Hindlimb muscle (tissue), 1 donor: ENCODE data around the gene SLC25A13. TPM values are rescaled to one million over a fixed set of nuclear protein-coding genes. Genes with fewer than 3 reads are reported as not detected.
"Not testable (repeated sequence)": the region's sequence is repeated elsewhere in the genome, so short reads cannot be mapped to it uniquely, and the experiment has no call there.

Experiments
- DNase-seq: peaks from one replicate; pipeline ENCODE4 v3.0.0-alpha.2; 2013
- polyA plus RNA-seq: library from polyadenylated mRNA; unstranded; fragments of 120-200 nt; gene quantifications from one replicate; pipeline ENCODE4 v1.2.1, GENCODE V29; 2013; ENCODE audit not compliant: insufficient read length

The SLC25A13 gene
- polyA plus RNA-seq, 1 donor = 13.2 TPM

DNA sequence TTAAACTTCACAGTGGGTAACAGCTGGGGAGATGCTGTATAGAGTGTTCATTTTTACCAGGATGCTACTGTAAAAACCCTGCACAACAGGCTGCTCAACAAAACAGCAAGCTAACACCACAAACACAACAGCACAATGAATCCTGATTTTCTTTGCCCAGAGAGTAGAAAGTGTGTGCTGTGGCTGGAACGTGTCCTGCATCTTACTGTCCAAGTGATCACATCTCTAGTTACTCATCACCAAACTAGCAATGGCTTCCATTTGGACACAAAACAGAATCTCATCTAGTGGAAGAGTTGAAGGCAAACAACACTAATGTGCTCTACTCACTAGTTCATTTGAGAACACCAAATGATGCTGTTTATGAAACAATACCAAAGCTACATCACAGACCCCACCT is 121.2 kb downstream of the SLC25A13 start:
- no peak for DNase-seq

DNA sequence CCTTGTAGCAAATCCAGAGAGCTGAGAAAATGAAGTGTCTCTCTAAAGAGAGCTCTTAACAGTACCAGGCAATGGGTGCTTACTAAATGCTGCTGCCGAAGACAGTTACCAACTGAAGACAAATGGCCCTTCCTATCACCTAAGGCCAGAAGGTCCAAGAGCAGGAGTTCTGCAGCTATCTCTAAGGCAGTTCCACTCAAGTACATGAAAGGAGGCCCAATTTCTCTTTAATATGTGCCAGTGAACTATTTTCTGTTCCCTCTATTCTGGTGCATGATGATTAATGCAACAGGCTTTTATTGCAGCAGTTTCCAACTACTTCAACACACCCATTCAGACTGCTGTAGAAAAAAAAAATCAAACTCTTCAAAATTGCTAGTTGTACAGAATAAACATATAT is 122.5 kb downstream of the SLC25A13 start:
- no peak for DNase-seq

DNA sequence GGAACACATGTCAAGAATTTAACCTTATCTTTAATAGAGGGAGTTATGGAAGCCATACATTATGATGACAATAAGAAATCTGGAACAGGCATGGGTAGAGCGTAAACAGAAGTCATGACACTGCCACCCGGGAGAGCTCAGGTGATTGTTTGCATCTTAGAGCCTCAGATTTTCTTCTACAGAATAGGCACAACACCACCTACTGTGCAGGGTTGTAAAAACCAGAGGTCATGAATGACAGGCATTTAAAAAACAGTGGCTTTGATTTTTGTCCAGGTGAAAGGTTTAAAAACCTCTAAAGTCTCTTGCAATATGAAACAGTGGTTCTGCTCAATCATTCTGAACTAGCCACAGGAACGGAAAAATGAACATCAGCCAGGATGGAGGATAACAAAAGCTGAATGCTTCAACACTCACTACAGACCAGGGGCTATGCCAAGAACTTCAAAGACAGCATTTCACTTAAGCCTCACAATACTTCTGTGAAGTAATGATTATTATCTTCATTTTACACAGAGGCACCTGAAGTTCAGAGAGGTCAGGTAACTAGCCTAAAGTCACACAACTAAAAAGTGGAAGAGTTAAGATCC is 123.8 kb downstream of the SLC25A13 start:
- no peak for DNase-seq

DNA sequence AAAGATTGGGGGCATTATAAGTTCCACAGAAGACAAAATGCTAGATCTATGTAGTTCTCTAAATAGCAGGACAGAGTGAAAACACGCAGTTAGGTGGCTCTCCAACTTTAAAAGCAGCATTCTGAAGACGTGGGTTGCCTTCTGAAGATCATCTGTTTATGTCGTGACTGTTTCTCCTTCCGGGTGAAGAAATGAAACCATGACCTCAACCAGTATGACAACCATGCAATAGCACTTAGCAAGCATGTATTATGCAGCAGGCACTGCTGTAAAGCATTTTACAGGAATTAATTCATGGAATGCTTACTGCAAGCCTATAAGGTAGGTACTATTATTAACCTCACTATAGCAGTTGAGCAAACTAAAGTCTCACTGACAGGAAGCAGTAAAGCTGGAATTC is 125.2 kb downstream of the SLC25A13 start:
- DNase-seq = no peak

DNA sequence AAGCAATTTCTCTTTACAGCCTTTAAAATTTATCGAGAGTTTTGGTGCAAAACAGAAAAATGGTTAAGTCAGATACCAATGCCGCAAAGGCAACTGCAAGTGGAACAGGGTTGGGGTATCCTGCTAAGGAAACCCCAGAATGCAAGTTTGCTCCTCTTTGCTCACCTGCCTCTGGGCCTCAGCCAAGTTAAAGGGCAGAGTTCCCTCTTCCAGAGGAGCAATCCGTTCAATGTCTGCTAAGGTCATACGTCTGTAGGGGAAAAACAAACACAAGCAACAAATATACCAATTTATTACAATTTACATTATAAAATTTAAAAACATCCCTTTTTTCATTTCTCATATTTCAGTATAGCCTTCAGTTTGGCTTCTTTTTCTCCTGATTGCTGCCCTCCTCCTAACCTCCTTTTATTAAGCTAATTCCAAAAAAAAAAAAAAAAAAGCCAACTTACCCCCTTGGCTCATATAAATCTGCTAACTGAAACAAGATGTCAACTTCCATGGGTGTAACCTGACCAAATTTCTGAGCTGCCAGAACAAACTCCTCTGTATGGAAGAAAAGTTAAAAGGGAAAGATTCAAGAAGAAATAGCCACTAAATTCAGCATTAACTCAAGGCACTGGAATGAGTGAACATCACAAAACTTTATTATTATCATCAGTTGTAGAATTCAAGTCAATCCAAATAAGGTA is 132.6 kb downstream of the SLC25A13 start:
- DNase-seq = no peak

DNA sequence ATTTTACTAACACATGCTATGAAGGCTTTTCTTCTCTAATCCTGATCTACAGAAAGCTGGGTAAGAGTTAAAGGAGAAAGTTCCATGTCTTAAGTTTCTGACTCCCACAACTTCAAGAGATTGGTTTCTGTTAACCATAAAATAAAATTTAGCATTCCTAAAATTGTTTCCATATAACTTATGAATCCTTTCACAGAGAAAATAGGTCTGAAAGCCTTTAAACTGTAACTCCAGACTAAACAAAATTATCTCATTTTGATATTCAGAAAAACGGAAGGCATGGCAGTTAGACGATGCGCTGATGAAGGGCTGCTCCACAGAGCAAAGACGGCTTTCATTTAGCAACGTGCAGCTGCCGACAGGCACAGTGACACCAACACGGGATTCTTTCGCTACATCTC is 133.3 kb downstream of the SLC25A13 start:
- DNase-seq = no peak

DNA sequence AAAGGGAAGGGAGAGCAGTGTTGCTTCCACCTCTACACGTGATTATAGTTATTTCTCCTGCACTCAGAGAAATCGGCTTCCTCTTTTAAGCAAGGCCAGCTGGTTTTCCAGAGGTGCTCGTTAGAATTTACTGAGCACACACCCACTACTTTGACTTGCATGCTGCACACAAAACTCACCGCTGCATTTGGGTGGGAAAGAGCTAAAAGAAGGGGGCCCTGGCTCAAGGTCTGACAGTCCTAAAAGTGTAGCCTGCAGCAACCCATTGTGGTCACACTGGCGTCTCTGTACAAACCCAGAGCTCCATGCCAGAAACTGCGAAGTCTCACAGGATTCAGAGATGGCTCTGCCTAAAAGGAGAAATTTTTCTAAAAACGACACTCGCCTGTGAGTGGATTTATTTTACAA is 133.7 kb downstream of the SLC25A13 start:
- no peak for DNase-seq

DNA sequence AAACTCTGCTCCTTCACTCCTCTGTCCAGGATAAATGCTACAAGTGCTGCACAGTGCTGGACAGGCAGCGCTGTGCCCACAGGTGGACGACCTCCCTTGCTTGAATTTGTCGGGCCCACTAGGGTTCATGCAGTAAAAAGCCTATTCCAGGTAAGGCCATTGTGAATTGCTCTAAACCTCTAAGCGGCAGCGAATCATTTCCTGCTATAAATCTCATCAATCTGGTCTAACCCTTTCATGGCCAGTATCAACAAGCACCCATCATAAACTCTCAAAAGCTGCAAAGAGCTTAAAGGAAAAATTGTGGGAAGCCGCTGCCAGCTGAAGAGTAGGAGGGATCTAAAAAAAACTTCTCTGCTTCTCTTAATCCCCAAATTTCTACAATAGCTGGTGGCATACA is 134.2 kb downstream of the SLC25A13 start:
- no peak for DNase-seq

DNA sequence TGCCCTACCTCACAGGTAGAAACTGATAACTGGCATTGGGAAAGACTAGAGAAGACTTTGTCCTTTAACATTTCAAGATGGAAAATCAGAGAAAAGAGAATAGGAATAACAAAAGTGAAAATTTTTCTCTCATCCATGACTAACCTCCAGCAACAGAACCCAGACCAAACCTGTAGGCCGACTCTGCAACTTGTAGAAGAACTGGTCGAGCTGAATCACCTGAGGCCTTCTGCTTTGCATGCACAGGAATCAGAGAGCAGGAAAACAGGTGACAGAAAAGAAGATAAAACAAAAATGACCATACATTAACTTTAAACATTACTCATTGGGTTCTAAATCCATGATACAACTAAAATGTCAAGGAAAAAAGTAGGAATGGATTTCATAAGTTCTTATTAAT is 137.1 kb downstream of the SLC25A13 start:
- DNase-seq = no peak

DNA sequence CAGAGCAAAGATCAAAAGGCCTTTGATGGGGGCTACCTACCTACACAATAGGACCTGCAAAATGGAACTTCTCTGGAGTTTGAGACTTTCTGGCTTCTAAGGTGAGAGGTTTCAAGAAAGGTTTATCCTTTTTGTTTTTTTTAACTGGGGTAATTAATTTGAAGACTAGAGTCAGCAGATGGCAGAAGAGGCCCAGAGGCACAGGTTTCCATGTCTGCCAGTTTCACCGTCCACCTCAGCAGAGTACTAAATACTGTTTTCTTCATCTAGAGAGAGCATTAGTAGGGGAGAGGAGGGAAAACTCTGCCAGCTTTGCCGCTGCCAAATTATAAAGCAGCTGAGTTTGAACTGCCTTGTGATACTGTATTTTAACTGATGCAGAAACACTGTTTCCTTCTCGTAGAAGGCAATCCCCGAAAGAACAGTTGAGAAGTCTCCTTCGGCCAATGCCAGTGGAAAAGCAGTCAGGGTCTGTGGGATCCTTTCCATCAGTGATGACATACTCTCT is 138.7 kb downstream of the SLC25A13 start:
- DNase-seq = peak; percentile 34

DNA sequence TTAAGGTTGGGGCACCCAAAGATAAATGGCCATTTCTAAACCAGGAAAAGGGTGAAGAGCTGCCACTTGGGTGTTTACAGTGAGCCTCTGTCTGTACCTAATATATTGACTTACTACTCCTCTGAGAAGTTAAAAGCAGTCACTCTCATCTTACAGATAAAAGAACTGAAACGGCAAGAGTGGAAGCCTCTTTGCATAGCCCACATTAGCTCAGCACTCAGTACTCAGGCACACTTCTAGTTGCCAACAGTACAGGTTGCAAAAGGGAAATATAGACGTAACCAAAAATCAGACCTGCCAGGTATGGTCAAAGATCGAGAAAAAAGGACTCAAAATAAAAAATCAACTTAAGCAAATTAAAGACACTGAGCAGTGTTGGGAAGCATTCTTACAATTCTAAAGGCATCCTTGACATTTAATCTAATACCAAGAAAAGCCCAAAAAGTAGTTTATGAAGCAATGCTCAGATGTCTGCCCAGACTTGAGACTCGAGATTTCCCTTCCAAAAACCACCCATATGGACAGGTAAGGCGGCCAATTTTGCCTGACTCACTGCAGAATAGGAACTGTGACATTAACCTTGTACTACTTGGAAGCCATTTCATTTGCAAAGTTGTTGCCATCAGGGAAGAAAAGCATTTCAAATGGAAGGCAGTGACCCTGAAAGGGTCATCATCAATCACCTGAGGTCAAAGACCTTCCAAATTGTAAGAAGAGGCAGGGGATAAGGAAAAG is 139.3 kb downstream of the SLC25A13 start:
- no peak for DNase-seq

DNA sequence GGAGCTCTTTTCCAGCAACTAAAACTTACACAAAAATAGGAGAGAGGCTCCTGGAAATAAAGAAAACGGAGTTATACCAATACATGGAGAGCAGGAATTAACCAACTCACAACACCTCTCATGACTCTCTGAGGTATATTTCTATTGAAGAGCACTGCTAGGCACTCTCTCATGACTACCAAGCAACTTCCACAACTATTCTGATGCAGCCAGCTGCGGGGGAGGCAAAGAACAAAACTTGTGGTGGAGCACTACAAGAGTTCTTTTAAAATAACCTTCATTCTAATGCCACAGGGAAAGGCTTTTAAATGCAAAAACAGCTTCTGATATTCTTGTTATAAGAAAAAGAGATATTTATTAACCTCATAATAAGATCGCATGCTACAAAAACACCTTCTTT is 140.7 kb downstream of the SLC25A13 start:
- no peak for DNase-seq

DNA sequence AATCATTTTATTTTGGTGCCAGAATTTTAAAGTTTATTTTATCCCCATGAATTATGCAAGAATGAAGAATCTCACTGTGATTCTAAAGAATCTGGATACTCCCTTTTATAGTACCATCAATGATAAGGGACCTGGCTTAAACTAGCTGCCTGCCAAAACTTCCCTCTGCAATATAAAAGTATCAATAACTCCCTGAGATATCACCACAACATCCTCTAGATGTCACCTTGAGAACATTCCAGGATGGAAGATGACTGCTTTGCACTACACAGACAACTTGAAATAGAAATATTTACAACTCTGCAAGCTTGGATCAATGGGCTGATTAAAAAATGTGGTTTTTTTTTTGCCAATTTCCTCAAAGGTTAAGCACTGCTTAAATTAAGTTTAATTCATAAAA is 142.1 kb downstream of the SLC25A13 start:
- DNase-seq = no peak

DNA sequence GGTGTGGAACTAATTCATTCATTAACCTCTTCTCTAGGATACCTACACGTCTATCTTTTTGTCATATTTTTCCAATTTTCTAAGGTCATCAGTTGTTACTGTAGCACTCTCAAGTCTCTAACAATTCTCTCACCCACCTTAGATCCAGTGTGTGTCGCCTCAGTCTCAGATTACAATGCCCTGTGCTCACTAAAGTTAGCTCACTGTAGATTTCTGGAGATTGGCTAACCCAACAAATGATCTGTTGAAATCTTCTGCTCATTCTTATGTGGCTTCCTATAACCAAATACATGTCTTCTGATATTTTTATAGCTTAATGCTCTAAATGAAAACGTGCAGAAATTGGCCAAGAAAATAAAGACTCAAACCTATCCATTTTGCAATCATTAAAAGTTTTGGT is 142.6 kb downstream of the SLC25A13 start:
- DNase-seq = no peak

DNA sequence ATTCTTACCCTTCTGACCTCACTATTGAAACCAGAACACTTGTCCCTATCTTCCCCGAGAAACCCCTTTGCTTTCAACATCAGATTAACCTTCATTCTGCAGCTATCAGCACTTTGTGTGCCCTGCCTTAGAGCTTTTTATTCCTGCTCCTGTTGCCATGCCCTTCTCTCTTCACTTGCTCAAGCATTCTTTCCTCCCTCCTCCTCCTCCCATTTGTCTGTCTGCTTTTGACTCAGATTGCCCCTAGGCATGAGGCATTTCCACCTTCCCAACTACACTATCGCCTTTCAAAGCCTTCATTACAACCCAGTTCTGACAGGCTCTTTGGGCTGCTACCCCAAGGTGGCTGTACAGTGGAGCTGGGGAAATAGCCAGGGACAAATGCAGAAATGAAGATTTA is 143.3 kb downstream of the SLC25A13 start:
- DNase-seq = no peak

DNA sequence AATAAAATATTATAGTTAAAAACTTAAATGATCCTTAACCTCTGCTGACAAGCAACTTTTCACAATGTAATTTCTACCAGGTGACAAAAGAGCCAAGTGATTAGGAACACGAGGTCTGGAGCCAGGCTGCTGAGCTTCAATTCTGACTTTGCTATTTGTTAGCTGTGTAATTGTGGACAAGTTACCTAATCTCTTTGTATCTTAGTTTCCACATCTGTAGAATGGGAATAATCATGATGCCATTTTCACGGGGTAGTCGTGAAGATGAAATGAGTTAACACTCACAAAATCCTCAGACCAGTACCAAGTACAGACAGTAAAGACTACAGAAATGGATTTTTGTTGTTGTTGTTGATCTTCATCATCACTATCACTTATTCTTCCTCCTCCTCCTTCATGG is 144.5 kb downstream of the SLC25A13 start:
- no peak for DNase-seq

DNA sequence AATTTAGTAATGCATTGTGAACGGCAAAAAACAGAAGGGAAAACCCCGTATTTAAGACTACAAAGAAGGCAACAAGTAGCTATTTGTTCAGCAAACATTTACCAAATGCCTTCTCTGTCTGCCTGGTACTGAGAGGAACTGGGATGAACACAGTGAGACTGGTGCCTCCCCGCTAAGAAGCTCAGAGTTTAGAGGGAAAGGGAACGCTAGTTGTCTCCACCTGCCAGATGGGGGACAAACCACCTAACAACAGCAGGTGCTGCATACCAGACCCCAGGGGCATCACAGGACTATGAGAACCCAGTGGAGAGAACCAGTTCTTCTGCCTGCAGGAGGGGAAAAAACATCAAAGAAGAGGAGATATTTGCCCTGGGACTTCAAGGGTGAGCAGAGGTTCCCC is 147.1 kb downstream of the SLC25A13 start:
- DNase-seq = no peak

DNA sequence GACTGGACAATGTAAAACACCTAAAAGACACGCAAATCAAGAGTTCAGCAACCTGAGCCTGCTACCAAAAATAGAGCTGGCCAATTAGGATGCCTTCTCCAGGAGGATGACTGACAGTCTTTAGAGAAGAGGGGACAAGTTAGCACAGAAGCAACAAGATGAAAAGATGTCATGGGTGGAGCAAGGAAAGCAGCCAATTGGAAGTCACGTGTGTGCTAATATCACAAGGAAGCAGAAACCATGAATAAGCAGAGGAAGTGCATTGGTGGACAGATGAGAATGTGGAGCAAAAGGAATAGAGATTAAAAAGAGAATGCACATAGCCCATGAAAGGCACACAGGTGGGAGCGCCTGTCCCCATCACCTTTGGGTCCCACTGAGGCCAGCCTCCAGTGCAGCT is 148.1 kb downstream of the SLC25A13 start:
- no peak for DNase-seq

DNA sequence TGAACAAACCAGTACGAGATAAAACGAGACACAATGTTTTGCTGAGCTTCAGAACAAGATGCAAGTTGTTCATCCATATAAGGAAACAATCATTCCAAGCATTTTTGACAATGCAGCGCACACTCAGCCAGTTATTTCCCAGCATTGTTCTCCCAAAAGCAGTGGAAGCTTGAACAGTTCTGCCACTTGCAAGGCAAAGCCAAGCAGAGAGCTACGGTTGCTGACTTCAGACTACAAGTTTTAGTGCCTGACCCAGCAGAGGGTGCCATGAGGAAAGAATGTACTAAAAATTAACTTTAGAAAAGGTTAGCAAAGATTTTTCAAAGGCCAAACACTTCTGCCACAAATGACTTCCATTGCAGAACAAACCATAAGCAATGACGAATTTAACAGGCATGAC is 152.5 kb downstream of the SLC25A13 start:
- no peak for DNase-seq

DNA sequence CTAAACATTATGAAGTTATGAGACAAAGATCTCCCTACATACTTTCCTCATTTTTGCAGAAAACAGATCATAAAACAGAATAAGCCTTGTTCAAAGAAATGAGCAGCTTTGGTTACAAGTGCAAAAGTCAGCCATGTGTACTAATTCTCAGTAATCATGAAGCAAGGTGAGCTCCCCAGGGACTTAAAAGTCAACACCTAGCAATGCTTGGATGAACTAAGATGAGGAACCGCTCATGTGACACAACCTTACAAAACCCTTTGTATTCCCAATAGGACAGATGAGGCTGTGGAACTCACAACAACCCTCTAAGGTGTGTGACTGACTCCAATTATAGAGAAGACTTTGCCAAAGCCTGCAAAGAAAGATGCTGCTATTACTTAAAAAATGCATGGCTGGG is 154.5 kb downstream of the SLC25A13 start:
- DNase-seq = no peak

DNA sequence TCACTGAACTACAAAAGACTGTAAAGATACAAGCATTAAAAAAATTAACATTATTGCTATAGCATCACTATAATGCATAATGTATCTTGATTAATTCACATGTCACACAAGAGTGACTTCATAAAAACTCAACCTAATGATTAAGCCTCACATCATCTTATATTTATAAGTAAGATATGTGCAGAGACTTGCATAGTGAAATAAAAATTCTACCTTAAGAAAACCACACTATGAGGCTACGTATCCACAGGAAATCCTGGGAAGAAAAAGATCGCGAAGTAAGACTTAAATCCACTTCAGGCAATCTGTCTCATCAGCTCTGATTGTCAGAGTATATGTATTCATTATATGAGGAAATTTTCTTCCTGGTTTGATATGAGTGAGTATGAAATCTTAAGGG is 160.0 kb downstream of the SLC25A13 start:
- DNase-seq = no peak

DNA sequence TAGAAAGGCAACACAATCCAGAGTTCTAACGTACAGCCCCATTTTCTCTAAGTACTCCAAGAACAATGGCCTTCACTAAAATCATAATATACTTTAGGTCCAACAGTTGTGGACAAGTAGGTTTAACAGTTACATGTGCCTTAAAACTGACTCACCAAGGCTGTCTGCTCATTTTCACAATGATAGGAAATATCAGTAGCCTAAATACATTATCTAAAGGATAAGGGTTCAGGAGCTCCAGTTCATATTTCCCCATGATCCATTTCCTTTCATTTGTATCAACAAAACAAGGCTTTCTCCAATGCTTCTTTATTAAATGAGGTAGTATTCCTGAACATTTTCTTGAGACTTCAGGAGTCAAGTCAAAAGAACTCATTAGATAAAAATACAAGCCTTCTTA is 164.0 kb downstream of the SLC25A13 start:
- no peak for DNase-seq

DNA sequence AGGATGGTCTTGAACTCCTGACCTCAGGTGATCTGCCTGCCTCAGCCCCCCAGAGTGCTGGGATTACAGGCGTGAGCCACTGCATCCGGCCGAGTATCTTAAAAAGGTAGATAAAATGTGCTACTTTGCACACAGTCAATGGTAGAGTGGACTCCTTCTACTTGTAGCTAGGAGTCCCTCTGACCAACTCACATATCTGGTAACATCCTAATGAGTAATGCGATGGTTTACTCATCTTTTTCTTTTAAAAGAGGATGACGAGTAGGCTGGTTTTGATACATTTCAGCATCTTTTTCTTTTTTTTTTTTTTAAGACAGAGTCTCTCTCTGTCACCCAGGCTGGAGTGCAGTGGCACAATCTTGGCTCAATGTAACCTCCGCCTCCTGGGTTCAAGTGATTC is 167.4 kb downstream of the SLC25A13 start:
- not testable (repeated sequence) for DNase-seq

DNA sequence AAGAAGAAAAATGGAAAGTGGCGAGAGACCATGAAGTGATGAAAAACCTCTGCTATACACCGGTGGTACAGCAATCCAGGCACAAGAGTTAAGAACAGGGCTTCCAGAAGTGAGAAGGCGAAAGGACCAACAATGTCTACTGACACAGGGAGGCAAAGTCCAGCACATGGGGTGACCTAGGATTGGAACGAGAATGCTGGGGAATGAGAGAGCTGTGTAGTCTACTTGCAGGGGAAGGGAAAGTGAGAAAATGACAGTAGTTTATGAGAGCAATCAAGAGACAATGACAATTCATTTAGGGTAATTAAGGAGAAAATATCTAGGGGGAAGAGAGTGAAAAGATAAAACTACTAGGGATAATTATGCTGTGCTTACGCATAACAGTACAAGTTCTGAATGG is 169.2 kb downstream of the SLC25A13 start:
- no peak for DNase-seq
